GM23248 (cell line): ENCODE measurements around the gene TEF. TPM values are rescaled to one million over a fixed set of nuclear protein-coding genes. Genes with fewer than 3 reads are reported as not detected.

Experiments
- DNase-seq: peaks from one replicate; pipeline ENCODE4 v3.0.0-alpha.2; 2015
- H2AFZ ChIP-seq: fragments of 200-600 bp; sonication (generic); 2 replicates; pipeline ENCODE4 v1.6.1; 2016; ENCODE audit warnings: antibody characterized with exemption
- H3F3A ChIP-seq: fragments of 200-600 bp; sonication (generic); 2 replicates; pipeline ENCODE4 v1.6.1; 2016; ENCODE audit warnings: mild to moderate bottlenecking, antibody characterized with exemption, mixed run types; ENCODE audit not compliant: insufficient read depth
- H3K27ac ChIP-seq: fragments of 200-600 bp; sonication (generic); 2 replicates; pipeline ENCODE4 v1.5.1; 2016; ENCODE audit warnings: mild to moderate bottlenecking
- H3K27me3 ChIP-seq: fragments of 200-600 bp; sonication (generic); replicated peaks from 2 replicates; pipeline ENCODE4 v1.6.1; 2016; ENCODE audit warnings: mild to moderate bottlenecking; ENCODE audit not compliant: insufficient read depth
- H3K36me3 ChIP-seq: fragments of 200-600 bp; sonication (generic); 2 replicates; pipeline ENCODE4 v1.6.1; 2016; ENCODE audit warnings: low read depth, mild to moderate bottlenecking
- H3K4me1 ChIP-seq: fragments of 200-600 bp; sonication (generic); 2 replicates; pipeline ENCODE4 v1.6.1; 2016; ENCODE audit warnings: mild to moderate bottlenecking; ENCODE audit not compliant: insufficient read depth
- H3K4me2 ChIP-seq: fragments of 200-600 bp; sonication (generic); one replicate; pipeline ENCODE4 v1.6.1; 2016; ENCODE audit warnings: mild to moderate bottlenecking; ENCODE audit not compliant: unreplicated experiment
- H3K4me3 ChIP-seq: fragments of 200-600 bp; sonication (generic); 2 replicates; pipeline ENCODE4 v1.5.1; 2016; ENCODE audit warnings: mild to moderate bottlenecking
- H3K79me2 ChIP-seq: fragments of 200-600 bp; sonication (generic); 2 replicates; pipeline ENCODE4 v1.6.1; 2016; ENCODE audit warnings: mild to moderate bottlenecking; ENCODE audit not compliant: insufficient read depth
- H3K9ac ChIP-seq: fragments of 200-600 bp; sonication (generic); 2 replicates; pipeline ENCODE4 v1.6.1; 2016; ENCODE audit warnings: mild to moderate bottlenecking
- H3K9me2 ChIP-seq: fragments of 200-600 bp; sonication (generic); 2 replicates; pipeline ENCODE4 v1.6.1; 2016; ENCODE audit warnings: mixed run types, mild to moderate bottlenecking, moderate library complexity; ENCODE audit not compliant: insufficient read depth
- H3K9me3 ChIP-seq: fragments of 200-600 bp; sonication (generic); one replicate; pipeline ENCODE4 v1.6.1; 2017; ENCODE audit warnings: low read depth
- H4K20me1 ChIP-seq: fragments of 200-600 bp; sonication (generic); 2 replicates; pipeline ENCODE4 v1.6.0; 2016; ENCODE audit not compliant: insufficient read depth
- EZH2 ChIP-seq: fragments of 200-600 bp; sonication (generic); IDR thresholded peaks from 2 replicates; pipeline ENCODE4 v1.6.1; 2018; ENCODE audit warnings: antibody characterized with exemption, mild to moderate bottlenecking; ENCODE audit not compliant: insufficient read depth, poor library complexity, severe bottlenecking
- EZH2phosphoT487 ChIP-seq: fragments of 200-600 bp; sonication (generic); IDR thresholded peaks from 2 replicates; pipeline ENCODE4 v1.6.1; 2018; ENCODE audit warnings: antibody characterized with exemption, moderate library complexity, mild to moderate bottlenecking, low read depth; ENCODE audit not compliant: insufficient read depth
- WGBS, 2 experiments: methylation state at CpG; one replicate each; pipeline ENCODE4 v1.1.6; 2015 to 2017; ENCODE audit warnings: low lambda C conversion rate in 2 of 2, low coverage in 1 of 2; ENCODE audit errors: missing lambda C conversion rate in 2 of 2; 5-methylcytosine and 5-hydroxymethylcytosine counted together
- in situ Hi-C: fragments of 300-500 bp; cut with MboI; formaldehyde crosslinking; loops from 2 replicates; pipeline ENCODE4 v1.15.0; 2020
- polyA plus RNA-seq: library from polyadenylated mRNA; unstranded; fragments of >200 nt; fragmentation: Nextera tagmentation; extraction: Ambion mirVana; gene quantifications from 2 replicates; pipeline ENCODE4 v1.2.1, GENCODE V29; 2016
- total RNA-seq: library from RNA; depleted of rRNA; stranded (reverse); fragments of >200 nt; shearing (Covaris generic); gene quantifications from 2 replicates; pipeline ENCODE4 v1.2.3, GENCODE V29; 2014

TEF gene
- total and polyA plus RNA-seq, 2 experiments from 2014 or later = 2.2 to 4.2 TPM

- no peak for DNase-seq
- Histone ChIP-seq H3K9me3 (no peaks in the 10 kb centered on the region), H3K9ac (no peak overlapping the region), H3K4me2 (no peak overlapping the region), H3K9me2 (no peaks in the 10 kb centered on the region), H3K4me3 (no peak overlapping the region), H3F3A (no peaks in the 10 kb centered on the region), H3K79me2 (no peaks in the 10 kb centered on the region), H3K36me3 (no peaks in the 10 kb centered on the region; the same call in 1 of the 2 replicates), H3K27ac (no peak overlapping the region), H4K20me1 (no peaks in the 10 kb centered on the region), H3K27me3 (no peaks in the 10 kb centered on the region), H2AFZ (no peak overlapping the region), H3K4me1 (no peaks in the 10 kb centered on the region)
- no peak for TF ChIP-seq EZH2
- no peak for TF ChIP-seq EZH2phosphoT487
- in situ Hi-C loops = no loop called here
- 92% methylated on average over 11 of the region's 11 CpGs for WGBS, 2 experiments
Measured at GRCh38 chr22:41344189-41344788, 37.5 kb upstream of the TEF start.

GRCh38 chr22:41345807-41346335 lies 35.9 kb upstream of the TEF start:
- no peak for DNase-seq
- no peaks in the 10 kb centered on the region for H3K9me3 ChIP-seq
- no peaks in the 10 kb centered on the region; the same call in 1 of the 2 replicates for H3K36me3 ChIP-seq
- H3K4me3 ChIP-seq = no peak overlapping the region
- H3K4me2 ChIP-seq = no peak overlapping the region
- no peak overlapping the region for H2AFZ ChIP-seq
- H3K79me2 ChIP-seq = no peaks in the 10 kb centered on the region
- in situ Hi-C loops = no loop called here
- H3K4me1 ChIP-seq = no peaks in the 10 kb centered on the region
- no peaks in the 10 kb centered on the region for H4K20me1 ChIP-seq
- H3K9ac ChIP-seq = no peak overlapping the region
- H3F3A ChIP-seq = no peaks in the 10 kb centered on the region
- WGBS, 2 experiments = 92 to 94% methylated on average over 24 of the region's 24 CpGs
- no peak overlapping the region for H3K27ac ChIP-seq
- no peak for TF ChIP-seq EZH2phosphoT487
- no peak for TF ChIP-seq EZH2
- H3K27me3 ChIP-seq = no peaks in the 10 kb centered on the region
- no peaks in the 10 kb centered on the region for H3K9me2 ChIP-seq

- TF ChIP-seq EZH2 (no peak), EZH2phosphoT487 (no peak)
- H3K9me3 ChIP-seq = no peaks in the 10 kb centered on the region
- no peaks in the 10 kb centered on the region; the same call in 1 of the 2 replicates for H3K36me3 ChIP-seq
- H3K4me1 ChIP-seq = peaks cover 7% of the 10 kb centered on the region; the same call in 1 of the 2 replicates
- H4K20me1 ChIP-seq = no peaks in the 10 kb centered on the region
- no peak overlapping the region for H3K4me3 ChIP-seq
- H3K27ac ChIP-seq = no peak overlapping the region
- H3K9ac ChIP-seq = no peak overlapping the region
- no peaks in the 10 kb centered on the region for H3K79me2 ChIP-seq
- no peaks in the 10 kb centered on the region for H3F3A ChIP-seq
- WGBS, 2 experiments = 78 to 80% methylated on average over 18 of the region's 18 CpGs
- no peak overlapping the region for H2AFZ ChIP-seq
- no peak for DNase-seq
- H3K27me3 ChIP-seq = no peaks in the 10 kb centered on the region
- no peak overlapping the region for H3K4me2 ChIP-seq
- in situ Hi-C loops = no loop called here
- no peaks in the 10 kb centered on the region for H3K9me2 ChIP-seq
Measured at GRCh38 chr22:41347066-41347859, 34.5 kb upstream of the TEF start.

- no peak for DNase-seq
- Histone ChIP-seq H3K79me2 (no peaks in the 10 kb centered on the region), H3K9me2 (no peaks in the 10 kb centered on the region), H3K27ac (no peak overlapping the region), H3F3A (no peaks in the 10 kb centered on the region), H3K4me3 (no peak overlapping the region), H3K4me1 (peaks cover 7% of the 10 kb centered on the region; the same call in 1 of the 2 replicates), H3K36me3 (no peaks in the 10 kb centered on the region; the same call in 1 of the 2 replicates), H4K20me1 (no peaks in the 10 kb centered on the region), H2AFZ (no peak overlapping the region), H3K4me2 (no peak overlapping the region), H3K9me3 (no peaks in the 10 kb centered on the region), H3K9ac (no peak overlapping the region), H3K27me3 (no peaks in the 10 kb centered on the region)
- 99% methylated on average over 22 of the region's 22 CpGs for WGBS, 2 experiments
- no peak for TF ChIP-seq EZH2phosphoT487
- TF ChIP-seq EZH2 = no peak
- in situ Hi-C loops = no loop called here
Measured at GRCh38 chr22:41348964-41349484, 32.7 kb upstream of the TEF start.
